Esophagus squamous epithelium (tissue), 5 donors: Measurements from ENCODE around the gene ITPRIPL2. TPM values are rescaled to one million over a fixed set of nuclear protein-coding genes. Genes with fewer than 3 reads are reported as not detected.
A peak's percentile ranks its signal among the peaks of the same experiment; 100 is the strongest.

Source experiments
- DNase-seq: peaks from one replicate; lab custom pipeline; 2025; lab: John Stamatoyannopoulos, UW
- H3K27ac ChIP-seq, 4 donors: fragments of 200-600 bp; sonication (generic); one replicate each; pipeline ENCODE4 v1.5.1; 2016 to 2019; ENCODE audit warnings: mild to moderate bottlenecking in 1 of 4
- H3K27me3 ChIP-seq, 4 donors: fragments of 200-600 bp; sonication (generic); 1 replicate in 3 of 4; 2 replicates in 1 of 4; pipeline versions ENCODE4 v1.5.1 to v1.6.0; 2017 to 2021; ENCODE audit warnings: antibody characterized with exemption in 1 of 4
- H3K36me3 ChIP-seq, 3 donors: fragments of 200-600 bp; sonication (generic); one replicate each; pipeline ENCODE4 v1.5.1; 2016 to 2019
- H3K4me1 ChIP-seq, 3 donors: fragments of 200-600 bp; sonication (generic); one replicate each; pipeline ENCODE4 v1.5.1; 2017 to 2019
- H3K4me3 ChIP-seq, 4 donors: fragments of 200-600 bp; sonication (generic); 1 replicate in 3 of 4; 2 replicates in 1 of 4; pipeline ENCODE4 v1.5.1; 2016 to 2019; ENCODE audit warnings: mild to moderate bottlenecking in 2 of 4, moderate library complexity in 1 of 4
- H3K9me3 ChIP-seq, 3 donors: fragments of 200-600 bp; sonication (generic); one replicate each; pipeline ENCODE4 v1.5.1; 2016 to 2019
- POLR2A ChIP-seq, 4 donors: fragments of 450-650 bp; IDR thresholded peaks; one replicate each; pipeline ENCODE4 v1.6.1; 2017; ENCODE audit warnings: antibody characterized with exemption in 4 of 4, mild to moderate bottlenecking in 4 of 4, moderate library complexity in 3 of 4
- WGBS, 2 donors: methylation state at CpG; one replicate each; pipeline ENCODE4 v1.1.5; 2018; 5-methylcytosine and 5-hydroxymethylcytosine counted together
- intact Hi-C: fragments of 100-400 bp; cut with DNase I; formaldehyde crosslinking; loops from one replicate; pipeline ENCODE4 v1.15.0; 2022
- total RNA-seq, 4 donors: library from RNA; depleted of rRNA; stranded (reverse); fragments of >200 nt; gene quantifications; one replicate each; pipeline ENCODE4 v1.1.0, GENCODE V29; 2016
- TF ChIP-seq, protein P1 (sequence below), 6 experiments: fragments of 450-650 bp in 4 of 6; fragments of 200-600 bp in 2 of 6; sonication (generic) in 2 of 6; IDR thresholded peaks; one replicate each; pipeline ENCODE4 v1.5.1; 2016 to 2019; ENCODE audit warnings: antibody characterized with exemption in 6 of 6, mild to moderate bottlenecking in 4 of 6, moderate library complexity in 4 of 6
- donor health status: DM: yes; HTN: yes; CAD: no.

ITPRIPL2 gene
- total RNA-seq, 4 donors from 2014 or later, result 18.3 to 78.6 (median 42.4) TPM

DNA sequence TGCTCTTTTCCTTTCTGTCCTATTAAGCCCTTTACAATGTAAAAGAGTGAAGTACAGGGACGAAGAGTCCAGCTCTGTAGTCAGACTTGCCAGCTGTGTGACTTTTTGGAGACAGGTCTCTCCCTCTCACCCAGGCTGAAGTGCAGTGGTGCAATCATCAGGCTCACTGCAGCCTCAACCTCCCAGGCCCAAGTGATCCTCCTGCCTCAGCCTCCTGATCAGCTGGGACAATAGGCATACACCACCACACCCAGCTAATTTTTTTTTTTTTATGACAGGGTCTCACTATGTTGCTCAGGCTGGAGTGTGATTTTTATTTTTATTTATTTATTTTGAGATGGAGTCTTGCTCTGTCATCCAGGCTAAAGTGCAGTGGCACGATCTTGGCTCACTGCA is 7.1 kb upstream of the ITPRIPL2 start:
- Histone ChIP-seq H3K9me3 (no peaks in the 10 kb centered on the region), H3K4me3 (no peak overlapping the region), H3K27me3 (no peaks in the 10 kb centered on the region), H3K4me1 (peaks cover 0 to 10% (median 0%) of the 10 kb centered on the region in 3 donors), H3K36me3 (no peaks in the 10 kb centered on the region), H3K27ac (no peak overlapping the region)
- no peak for TF ChIP-seq POLR2A (IDR thresholded peaks at IDR 0.05)
- TF ChIP-seq, protein P1, sequence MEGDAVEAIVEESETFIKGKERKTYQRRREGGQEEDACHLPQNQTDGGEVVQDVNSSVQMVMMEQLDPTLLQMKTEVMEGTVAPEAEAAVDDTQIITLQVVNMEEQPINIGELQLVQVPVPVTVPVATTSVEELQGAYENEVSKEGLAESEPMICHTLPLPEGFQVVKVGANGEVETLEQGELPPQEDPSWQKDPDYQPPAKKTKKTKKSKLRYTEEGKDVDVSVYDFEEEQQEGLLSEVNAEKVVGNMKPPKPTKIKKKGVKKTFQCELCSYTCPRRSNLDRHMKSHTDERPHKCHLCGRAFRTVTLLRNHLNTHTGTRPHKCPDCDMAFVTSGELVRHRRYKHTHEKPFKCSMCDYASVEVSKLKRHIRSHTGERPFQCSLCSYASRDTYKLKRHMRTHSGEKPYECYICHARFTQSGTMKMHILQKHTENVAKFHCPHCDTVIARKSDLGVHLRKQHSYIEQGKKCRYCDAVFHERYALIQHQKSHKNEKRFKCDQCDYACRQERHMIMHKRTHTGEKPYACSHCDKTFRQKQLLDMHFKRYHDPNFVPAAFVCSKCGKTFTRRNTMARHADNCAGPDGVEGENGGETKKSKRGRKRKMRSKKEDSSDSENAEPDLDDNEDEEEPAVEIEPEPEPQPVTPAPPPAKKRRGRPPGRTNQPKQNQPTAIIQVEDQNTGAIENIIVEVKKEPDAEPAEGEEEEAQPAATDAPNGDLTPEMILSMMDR (IDR thresholded peaks at IDR 0.05), result no peak
- no peak for DNase-seq
- 100% methylated on average over 2 of the region's 2 CpGs for WGBS, 2 donors
- intact Hi-C loops, result no loop called here

DNA sequence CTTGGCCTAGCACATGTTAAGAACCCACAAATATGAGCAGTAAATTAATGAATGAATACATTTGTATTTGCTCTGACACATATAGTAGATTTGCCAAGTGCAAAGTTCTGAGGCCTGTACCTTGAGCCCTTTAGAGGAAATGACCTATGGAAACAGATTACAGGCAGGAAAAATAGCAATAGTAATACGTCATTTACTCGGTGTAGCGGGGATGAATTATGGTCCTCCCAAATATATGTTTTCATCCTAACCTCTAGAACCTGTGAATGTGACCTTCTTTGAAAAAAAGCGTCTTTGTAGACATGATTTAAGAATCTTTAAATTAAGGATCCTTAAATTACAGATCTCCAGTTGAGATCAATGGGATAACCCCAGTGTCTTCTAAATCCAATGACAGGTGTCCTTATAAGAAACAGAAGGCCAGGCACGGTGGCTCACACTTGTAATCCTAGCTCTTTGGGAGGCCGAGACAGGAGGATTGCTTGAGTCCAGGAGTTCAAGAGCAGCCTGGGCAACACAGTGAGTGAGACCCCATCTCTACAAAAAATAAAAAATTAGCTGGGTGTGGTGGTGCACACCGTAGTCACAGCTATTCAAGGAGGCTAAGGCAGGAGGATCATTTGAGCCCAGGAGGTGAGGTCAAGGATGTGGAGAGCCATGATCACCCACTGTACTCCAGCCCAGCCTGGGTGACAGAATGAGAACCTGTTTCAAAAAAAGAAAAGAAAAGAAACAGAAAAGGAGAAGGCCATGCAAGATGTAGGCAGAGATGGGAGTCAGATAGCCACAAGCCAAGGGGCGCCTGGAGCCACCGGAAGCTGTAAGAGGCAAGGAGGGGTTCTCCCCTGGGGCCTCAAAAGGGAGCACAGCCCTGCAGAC is 5.1 kb upstream of the ITPRIPL2 start:
- Histone ChIP-seq H3K27ac (no peak overlapping the region), H3K36me3 (no peaks in the 10 kb centered on the region), H3K27me3 (no peaks in the 10 kb centered on the region), H3K9me3 (no peaks in the 10 kb centered on the region), H3K4me3 (no peak overlapping the region), H3K4me1 (peaks cover 6 to 26% (median 8%) of the 10 kb centered on the region in 3 donors)
- 84 to 86% methylated on average over 9 of the region's 9 CpGs for WGBS, 2 donors
- intact Hi-C loops, result no loop called here
- TF ChIP-seq, protein P1 (IDR thresholded peaks at IDR 0.05), result no peak
- no peak for TF ChIP-seq POLR2A (IDR thresholded peaks at IDR 0.05)
- DNase-seq, result no peak

DNA sequence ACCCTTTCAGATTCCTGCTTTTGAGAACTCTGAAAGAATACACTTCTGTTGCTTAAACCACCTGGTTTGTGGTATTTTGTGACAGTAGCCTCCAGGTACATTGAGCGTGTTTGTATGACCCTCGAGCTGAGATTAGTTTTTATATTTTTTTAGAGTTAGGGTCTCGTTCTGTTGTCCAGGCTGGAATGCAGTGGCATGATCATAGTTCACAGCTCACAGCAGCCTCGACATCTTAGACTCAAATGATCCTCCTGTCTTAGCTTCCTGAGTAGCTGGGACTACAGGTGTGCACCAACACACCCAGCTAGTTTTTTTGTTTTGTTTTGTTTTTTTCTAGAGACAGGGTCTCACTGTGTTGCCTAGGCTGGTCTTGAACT is 4.5 kb upstream of the ITPRIPL2 start:
- no peaks in the 10 kb centered on the region for H3K9me3 ChIP-seq
- H3K4me1 ChIP-seq, result peaks cover 6 to 29% (median 8%) of the 10 kb centered on the region in 3 donors
- H3K36me3 ChIP-seq, result no peaks in the 10 kb centered on the region
- DNase-seq, result no peak
- 79 to 80% methylated on average over 4 of the region's 4 CpGs for WGBS, 2 donors
- intact Hi-C loops, result no loop called here
- no peaks in the 10 kb centered on the region for H3K27me3 ChIP-seq
- TF ChIP-seq POLR2A (IDR thresholded peaks at IDR 0.05), result no peak
- TF ChIP-seq, protein P1 (IDR thresholded peaks at IDR 0.05), result no peak
- no peak overlapping the region for H3K4me3 ChIP-seq
- no peak overlapping the region for H3K27ac ChIP-seq

DNA sequence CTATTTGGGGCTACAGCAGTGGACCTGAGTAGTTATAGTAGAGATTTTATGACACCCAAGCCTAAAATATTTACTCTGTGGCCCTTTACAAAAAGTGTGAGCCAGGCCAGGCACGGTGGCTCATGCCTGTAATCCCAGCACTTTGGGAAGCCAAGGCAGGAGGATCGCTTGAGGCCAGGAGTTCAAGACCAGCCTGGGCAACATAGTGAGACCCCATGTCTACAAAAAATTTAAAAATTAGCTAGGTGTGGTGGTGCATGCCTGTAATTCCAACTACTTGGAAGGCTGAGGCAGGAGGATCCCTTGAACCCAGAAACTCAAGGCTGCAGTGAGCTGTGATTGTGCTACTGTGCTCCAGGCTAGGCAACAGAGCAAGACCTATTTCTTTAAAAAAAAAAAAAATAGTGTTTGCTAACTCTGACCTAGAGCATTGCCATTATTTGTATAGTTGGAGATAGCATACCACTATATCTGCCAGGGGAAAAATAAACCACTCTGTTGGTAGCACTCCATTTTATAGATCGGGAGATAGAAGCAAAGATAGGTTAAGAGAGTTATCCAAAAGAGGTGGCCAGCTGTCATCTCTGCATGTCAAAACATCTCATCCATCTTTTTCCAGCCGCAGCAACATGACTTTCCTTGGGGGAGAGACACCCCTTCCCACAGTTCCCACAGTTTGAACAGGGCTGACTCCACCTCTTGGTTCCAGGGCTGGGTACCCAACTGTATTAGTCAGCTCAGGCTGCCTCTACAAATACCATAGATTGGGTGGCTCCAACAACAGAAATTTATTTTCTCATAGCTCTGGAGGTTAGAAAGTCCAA is 3.0 kb upstream of the ITPRIPL2 start:
- TF ChIP-seq POLR2A (IDR thresholded peaks at IDR 0.05), result no peak
- no peak overlapping the region for H3K27ac ChIP-seq
- H3K4me1 ChIP-seq, result peaks cover 16 to 43% (median 21%) of the 10 kb centered on the region in 3 donors
- no peak for DNase-seq
- no peaks in the 10 kb centered on the region for H3K27me3 ChIP-seq
- H3K4me3 ChIP-seq, result no peak overlapping the region
- 84 to 88% methylated on average over 2 to 4 of the region's 4 CpGs for WGBS, 2 donors
- intact Hi-C loops, result no loop called here
- no peaks in the 10 kb centered on the region for H3K9me3 ChIP-seq
- H3K36me3 ChIP-seq, result peaks cover 0 to 3% (median 0%) of the 10 kb centered on the region in 3 donors

DNA sequence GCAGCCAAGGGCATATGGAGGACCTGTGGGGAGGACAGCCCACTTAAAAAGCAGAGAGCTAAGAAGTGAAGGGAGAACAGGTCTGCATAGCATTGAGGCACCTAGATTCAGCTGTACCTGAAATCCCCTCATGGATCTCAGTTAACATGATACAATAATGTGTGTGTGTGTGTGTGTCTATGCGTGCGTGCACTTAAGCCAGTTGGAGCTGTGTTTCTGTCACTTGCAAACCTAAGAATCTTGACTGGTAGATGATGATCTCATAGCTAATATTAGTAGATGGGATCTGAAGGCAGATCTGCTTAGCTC is 1.7 kb upstream of the ITPRIPL2 start:
- Histone ChIP-seq H3K36me3 (peaks cover 0 to 7% (median 0%) of the 10 kb centered on the region in 3 donors), H3K4me1 (peaks cover 29 to 56% (median 34%) of the 10 kb centered on the region in 3 donors), H3K27ac (peak overlapping the region in 2 of 4 donors; percentile 89 to 99), H3K4me3 (no peak overlapping the region), H3K27me3 (no peaks in the 10 kb centered on the region), H3K9me3 (no peaks in the 10 kb centered on the region)
- DNase-seq, result no peak
- 88 to 97% methylated on average over 2 of the region's 2 CpGs for WGBS, 2 donors
- no peak for TF ChIP-seq POLR2A (IDR thresholded peaks at IDR 0.05)
- TF ChIP-seq, protein P1 (IDR thresholded peaks at IDR 0.05), result no peak
- intact Hi-C loops, result no loop called here
